GM18526 (cell line): ENCODE measurements around the gene HORMAD2.

ENCODE experiments used
- POLR2A ChIP-seq: IDR thresholded peaks from 3 replicates; pipeline ENCODE4 v1.6.1; 2011; ENCODE audit not compliant: insufficient read length; ENCODE audit errors: extremely low read depth

The HORMAD2 gene

GRCh38 chr22:30219668-30220278 lies 139.5 kb downstream of the HORMAD2 start:
- TF ChIP-seq POLR2A: no peak

GRCh38 chr22:30220338-30221012 lies 140.2 kb downstream of the HORMAD2 start:
- TF ChIP-seq POLR2A: no peak

- no peak for TF ChIP-seq POLR2A
Observed at GRCh38 chr22:30221121-30221992, 141.1 kb downstream of the HORMAD2 start.

- no peak for TF ChIP-seq POLR2A
Observed at GRCh38 chr22:30222321-30222720, 142.1 kb downstream of the HORMAD2 start.

GRCh38 chr22:30223303-30223702 lies 143.0 kb downstream of the HORMAD2 start:
- TF ChIP-seq POLR2A: no peak

GRCh38 chr22:30224161-30224857 lies 144.0 kb downstream of the HORMAD2 start:
- TF ChIP-seq POLR2A: no peak

- TF ChIP-seq POLR2A: no peak
Observed at GRCh38 chr22:30225220-30225927, 145.1 kb downstream of the HORMAD2 start.

GRCh38 chr22:30226192-30226832 lies 146.0 kb downstream of the HORMAD2 start:
- no peak for TF ChIP-seq POLR2A
